ENCODE results near the gene SPATC1L.

Gene SPATC1L

GRCh38 chr21:46111193-46111571 lies 73.1 kb downstream of the SPATC1L start:
- TF ChIP-seq FOXM1 (IDR thresholded peaks at IDR 0.05; ENCODE audit: borderline replicate concordance) (no peak), SP1 (IDR thresholded peaks at IDR 0.05) (no peak)
- POLR2A ChIA-PET, result no interaction called here
- CTCF ChIA-PET, result no interaction called here
- DNase-seq (ENCODE audit: extremely low spot score), result no peak

Measured in HEK293T (cell line).